ENCODE results near the gene CPE.
"Not testable (repeated sequence)": the region's sequence is repeated elsewhere in the genome, so short reads cannot be mapped to it uniquely, and the experiment has no call there.

CPE gene

GRCh38 chr4:165378745-165379677 lies at the start of gene CPE:
TSS of gene CPE (plus strand) at chr4:165379008. CDS start at chr4:165379222, 214 bp downstream.
- DNase-seq: peak; percentile 21

DNA sequence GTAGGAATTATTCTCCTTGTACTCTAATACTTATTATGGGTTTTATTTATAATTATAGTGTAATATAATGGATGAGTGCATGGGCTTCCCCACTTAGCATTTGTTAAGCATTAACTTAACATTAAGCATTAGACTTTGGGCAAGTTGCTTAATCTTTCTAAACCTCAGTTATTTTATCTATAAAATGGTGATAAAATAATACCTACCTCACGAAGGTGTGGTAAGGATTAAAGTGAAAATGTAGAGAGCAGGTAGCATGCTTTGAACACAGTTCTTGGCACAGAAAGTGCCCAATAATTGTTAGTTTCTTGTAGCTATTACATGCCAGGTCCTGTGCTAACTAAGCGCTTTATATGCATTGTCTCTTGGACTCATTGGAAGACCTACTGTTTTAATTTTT lies 48.7 kb upstream of the CPE start:
- DNase-seq: no peak

DNA sequence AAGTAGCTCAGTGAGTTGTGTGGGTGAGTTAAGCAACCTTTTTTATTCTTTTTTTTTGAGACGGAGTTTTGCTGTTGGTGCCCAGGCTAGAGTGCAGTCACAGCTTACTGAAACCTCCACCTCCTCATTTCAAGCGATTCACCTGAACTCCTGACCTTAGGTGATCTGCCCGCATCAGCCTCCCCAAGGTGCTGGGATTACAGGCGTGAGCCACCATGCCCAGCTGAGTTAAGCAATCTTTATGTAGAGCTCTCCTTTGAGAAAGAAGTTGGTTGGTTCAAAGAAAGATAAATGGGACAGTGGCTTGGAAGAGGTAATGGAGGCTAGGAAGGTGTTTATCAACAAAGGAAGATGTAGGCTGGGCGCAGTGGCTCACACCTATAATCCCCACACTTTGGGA lies 48.1 kb upstream of the CPE start:
- no peak for DNase-seq

- no peak for DNase-seq
Measured at GRCh38 chr4:165331359-165331758, 47.4 kb upstream of the CPE start.

DNA sequence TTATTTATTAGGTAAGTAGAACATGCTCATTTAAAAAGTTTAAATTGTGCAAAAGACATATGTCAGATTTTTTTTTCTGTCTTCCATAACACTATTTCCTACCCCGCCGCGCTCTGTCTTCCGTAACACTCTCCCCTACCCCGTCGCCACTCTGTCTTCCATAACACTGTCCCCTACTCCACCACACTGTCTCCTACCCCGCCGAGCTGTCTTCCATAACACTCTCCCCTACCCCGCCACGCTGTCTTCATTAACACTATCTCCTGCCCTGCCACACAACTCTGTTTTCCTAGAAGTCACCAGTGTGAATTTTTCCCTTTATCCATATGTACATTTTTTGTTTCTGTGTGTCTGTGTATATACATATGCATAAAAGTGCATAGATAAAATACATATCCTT lies 47.0 kb upstream of the CPE start:
- no peak for DNase-seq

DNA sequence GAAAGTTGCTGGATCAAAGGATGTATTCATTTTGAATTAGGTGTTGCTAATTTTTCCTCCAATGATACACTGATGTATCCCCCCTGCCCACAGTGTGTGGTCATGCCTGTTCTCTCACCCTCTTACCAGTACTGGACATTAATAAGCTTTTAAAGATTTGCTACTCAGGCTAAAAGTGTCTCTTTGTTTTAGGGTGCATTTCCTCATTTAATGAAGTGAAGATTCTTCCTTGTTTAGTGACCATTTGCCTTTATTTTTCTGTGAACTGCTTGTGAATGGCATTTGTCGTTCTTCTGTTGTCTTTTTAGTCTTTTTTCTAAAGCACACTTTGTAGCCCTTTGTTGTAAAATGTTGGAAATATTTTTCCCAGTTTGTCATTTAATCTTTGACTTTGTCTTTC lies 46.3 kb upstream of the CPE start:
- no peak for DNase-seq

GRCh38 chr4:165335163-165335703 lies 43.6 kb upstream of the CPE start:
- DNase-seq: no peak

- DNase-seq: no peak
Measured at GRCh38 chr4:165336743-165337142, 42.1 kb upstream of the CPE start.

- not testable (repeated sequence) for DNase-seq
Measured at GRCh38 chr4:165342340-165342739, 36.5 kb upstream of the CPE start.

DNA sequence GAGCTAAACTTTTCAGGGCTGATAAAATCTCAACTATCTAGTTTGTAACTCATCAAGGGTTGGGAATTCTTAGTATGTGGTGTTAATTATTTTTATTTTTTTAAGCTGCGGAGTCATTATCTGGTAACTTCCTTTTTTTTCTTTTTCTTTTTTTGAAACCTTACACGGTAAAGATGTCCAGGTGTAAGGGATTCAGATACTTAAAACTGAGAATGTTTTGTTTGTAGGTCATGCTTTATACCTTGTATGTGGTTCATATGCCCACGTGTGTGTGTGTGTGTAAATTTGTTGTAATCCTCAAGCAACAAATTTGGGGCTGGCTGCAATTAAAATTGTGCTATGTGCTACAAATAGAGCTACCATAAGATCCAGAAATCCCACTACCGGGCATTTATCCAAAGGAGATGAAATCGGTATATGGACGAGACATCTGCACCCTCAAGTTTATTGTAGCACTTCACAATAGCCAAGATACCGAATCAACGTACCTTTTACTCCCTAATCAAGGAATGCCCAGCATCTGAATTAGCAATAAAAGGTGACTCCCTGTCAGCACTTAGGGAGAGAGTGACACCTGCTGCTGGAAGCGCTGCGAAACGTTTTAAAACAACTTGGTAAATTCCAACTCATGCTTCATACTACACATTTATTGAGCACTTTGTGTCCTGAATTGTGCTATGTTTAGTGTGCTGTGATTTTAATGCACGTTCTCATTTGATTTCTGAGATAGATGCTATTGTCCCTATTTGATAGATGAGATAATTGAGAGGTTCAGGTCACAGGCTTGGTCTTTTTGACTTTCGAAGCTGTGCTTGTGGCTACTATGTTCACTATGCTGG lies 35.2 kb upstream of the CPE start:
- no peak for DNase-seq

- no peak for DNase-seq
Measured at GRCh38 chr4:165345666-165346417, 33.0 kb upstream of the CPE start.

DNA sequence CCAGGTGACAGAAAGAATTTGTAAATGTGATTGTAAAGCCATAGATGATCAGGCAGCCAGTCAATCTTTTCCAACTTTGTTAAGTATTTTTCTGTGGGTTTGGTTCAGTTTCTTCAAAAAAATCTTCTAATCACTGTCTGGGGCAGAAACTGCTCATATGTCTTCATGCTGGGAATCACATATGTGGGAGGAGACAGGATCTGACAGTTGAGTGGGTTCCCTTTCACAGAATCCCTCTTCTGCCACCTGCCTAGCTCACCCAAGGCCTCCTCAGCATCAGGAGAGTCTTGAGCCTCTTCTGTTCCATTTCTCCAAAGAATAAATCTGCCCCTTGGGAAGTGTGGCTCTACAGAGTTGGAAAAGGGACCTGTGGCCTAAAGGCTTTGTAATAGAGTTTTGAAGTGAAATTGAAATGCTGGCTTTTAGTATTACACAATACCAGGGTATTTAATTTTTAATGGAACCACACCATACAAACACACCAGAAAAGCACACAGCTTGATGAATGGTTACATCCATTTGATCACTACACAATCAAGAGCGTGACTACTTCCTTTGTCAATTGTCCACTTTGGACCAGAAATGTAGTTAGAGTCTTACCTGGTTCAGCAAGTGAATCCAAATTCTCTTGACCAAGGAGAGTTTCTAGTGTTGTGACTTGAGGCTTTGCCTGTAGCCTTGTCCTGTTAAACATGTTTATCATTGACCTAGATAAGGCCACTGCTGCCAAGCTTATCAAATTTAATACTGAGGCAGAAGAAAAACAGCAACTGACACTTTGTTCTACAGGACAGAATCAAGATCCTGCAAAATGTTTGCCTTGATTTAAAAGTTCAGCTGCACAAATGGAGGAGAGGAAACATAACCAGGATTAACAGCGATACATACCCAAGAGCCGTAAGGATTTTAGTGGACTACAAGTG lies 30.9 kb upstream of the CPE start:
- no peak for DNase-seq

DNA sequence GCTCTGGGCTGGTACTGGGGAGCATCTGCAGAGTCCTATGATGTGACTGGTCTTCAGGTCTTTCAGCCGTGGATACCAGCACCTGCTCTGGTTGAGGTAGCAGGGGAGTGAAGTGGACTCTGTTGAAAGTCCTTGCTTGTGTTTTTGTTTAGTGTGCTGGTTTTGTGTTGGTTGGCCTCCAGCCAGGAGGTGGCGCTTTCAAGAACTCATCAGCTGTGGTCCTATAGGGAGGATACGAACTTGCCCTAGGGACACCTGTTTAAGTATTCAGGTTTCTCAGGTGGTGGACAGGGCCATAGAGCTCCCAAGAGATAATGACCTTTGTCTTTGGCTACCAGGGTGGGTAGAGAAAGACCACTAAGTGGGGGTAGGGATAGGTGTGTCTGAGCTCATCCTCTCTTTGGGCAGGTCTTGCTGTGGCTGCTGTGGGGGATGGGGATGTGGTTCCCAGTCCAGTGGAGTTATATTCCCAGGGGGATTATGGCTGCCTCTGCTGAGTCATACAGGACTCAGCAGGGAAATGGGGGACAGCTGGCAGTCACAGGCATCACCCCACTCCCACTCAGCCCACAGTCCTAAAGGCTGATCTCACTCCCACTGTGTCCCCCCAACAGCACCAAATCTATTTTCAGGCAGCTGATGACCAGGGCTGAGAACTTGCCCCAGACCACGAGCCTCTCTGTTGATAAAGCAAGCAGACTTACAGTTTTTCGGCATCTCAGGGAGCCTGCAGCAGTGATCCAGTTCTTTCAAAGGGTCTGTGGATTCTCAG lies 27.3 kb upstream of the CPE start:
- DNase-seq: no peak

DNA sequence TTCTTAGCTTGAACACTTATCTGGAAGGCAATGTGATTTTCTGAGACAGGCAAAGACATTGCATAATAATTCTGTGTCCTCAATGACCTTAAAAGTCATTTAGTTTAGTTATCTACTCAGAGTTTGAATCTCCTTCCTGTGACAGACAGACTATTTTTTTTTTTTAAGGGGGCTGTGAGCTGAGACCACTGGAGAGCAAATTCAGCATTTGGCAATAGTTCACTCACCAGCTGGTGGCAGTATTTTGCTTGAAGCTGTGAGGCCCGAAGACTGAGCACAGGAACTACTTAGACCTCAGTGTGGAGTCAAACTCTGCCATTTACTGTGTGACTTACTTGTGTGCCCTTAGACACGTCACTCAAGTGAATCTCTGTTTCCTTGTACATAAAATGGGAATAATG lies 22.9 kb upstream of the CPE start:
- peak; percentile 16 for DNase-seq

GRCh38 chr4:165359506-165359905 lies 19.3 kb upstream of the CPE start:
- DNase-seq: no peak

GRCh38 chr4:165360041-165360695 lies 18.6 kb upstream of the CPE start:
- no peak for DNase-seq

GRCh38 chr4:165360985-165361670 lies 17.7 kb upstream of the CPE start:
- DNase-seq: no peak

- DNase-seq: no peak
Measured at GRCh38 chr4:165361810-165362209, 17.0 kb upstream of the CPE start.

GRCh38 chr4:165364452-165365080 lies 14.2 kb upstream of the CPE start:
- no peak for DNase-seq

Data from NCI-H1436 treated with DMSO at 0.1 percent for 48 hours (cell line).